Cardiac fibroblast (primary cell): ENCODE measurements around the gene ITIH1.

Experiments
- DNase-seq, 2 donors: peaks; one replicate each; pipeline versions ENCODE4 v3.0.0 to v3.0.0-alpha.2; 2010; ENCODE audit warnings: low read depth in 2 of 2
- H3K4me3 ChIP-seq, 2 donors: replicated peaks in 1 of 2; 1 replicate in 1 of 2; 2 replicates in 1 of 2; pipeline ENCODE4 v1.5.1; 2011; ENCODE audit warnings: low read depth in 2 of 2, low read length in 2 of 2, mild to moderate bottlenecking in 2 of 2, moderate library complexity in 1 of 2
- CTCF ChIP-seq: IDR thresholded peaks from one replicate; pipeline ENCODE4 v1.5.1; 2011; ENCODE audit warnings: low read depth, mild to moderate bottlenecking, low read length, inconsistent platforms

ITIH1 gene

DNA sequence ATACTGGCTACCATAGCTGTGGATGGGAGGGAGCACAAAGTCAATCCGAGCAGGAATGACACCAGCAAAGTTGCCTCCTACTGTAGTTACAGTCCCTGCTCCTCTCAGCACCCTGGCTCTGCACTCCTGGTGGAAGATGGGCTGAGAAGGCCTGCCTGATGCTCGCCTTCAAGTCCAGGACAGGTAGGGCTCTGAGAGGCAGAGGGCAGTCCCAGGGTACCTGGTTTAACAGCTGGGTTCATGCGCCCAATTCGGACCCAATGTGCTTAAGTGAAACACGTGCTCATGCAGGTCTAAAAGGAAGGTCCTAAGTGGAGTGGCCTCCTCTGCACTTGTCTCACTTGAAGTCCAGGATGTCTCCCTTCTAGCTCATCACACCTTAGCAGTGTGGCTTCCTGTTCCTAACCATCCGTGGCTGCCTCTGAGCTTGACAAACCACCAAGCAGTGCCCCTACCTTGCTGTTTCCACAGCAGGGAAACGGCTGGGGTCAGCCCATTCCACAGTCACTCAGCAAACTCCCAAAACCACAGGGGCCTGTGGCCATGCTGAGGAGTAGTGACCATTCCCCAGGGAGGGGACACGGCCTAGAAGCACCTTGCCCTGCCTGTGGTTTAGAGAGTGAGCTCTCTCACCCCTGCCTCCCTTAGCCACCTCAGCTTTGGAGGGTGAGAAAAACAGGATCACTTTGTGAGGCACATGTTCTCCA is 61.3 kb downstream of the ITIH1 start:
- H3K4me3 ChIP-seq = no peak overlapping the region
- TF ChIP-seq CTCF = no peak
- DNase-seq = no peak

DNA sequence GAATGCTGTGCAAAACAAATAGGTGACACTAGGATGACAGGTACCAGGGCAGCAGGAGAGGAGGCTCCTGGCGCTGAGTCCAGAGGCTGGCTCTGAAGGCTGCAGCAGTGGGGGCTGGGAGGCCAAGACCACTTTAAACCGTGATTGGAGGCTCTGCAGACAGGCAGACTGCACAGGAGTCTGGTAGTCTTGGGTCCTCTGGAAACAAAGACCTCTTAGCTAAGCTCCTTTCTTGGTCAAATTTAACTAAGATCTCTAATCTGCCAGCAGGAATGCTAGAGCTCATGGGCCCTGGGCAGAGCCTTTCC is 61.8 kb downstream of the ITIH1 start:
- no peak for DNase-seq
- TF ChIP-seq CTCF = no peak

GRCh38 chr3:52839892-52840545 is 62.6 kb downstream of the ITIH1 start:
- H3K4me3 ChIP-seq = no peak overlapping the region
- no peak for TF ChIP-seq CTCF
- DNase-seq = no peak

More for the DNA sequence above, 61.8 kb downstream of the ITIH1 start:
- no peak overlapping the region for H3K4me3 ChIP-seq

DNA sequence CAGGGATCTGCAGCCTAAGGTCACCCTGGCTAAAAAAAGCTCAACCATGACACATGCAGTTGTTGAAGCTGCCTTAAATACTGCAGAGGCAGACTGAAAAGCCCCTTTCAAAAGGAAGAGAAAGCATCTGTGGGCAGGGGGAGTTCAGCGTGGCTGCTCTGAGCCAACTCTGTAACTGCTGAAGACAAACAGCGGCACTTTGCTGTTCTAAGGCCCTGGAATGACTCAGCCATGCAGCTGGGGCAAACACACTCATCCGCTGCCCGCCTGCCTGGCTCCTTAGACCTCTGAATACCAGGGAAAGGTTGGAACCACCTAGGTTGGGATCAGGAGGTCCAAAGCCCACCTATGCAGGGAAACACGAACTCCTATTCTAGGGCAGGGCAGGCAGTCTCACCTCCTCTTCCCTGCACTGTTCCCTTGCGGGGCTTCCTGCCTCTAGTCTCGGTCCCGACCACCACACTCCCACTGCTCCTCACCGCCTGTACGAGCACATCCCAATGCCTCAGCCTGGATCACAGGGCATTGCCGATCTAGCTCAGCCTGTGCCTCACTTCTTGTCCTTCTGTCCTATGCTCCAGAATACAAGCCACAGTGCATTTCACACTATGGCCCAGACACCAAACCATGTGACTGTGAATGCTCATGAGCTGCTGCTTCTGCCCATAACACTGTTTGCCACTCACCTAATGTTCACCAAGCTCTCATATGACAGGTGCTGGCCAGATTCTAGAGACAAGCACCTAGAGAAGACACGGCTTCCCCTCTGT is 64.0 kb downstream of the ITIH1 start:
- no peak overlapping the region for H3K4me3 ChIP-seq
- no peak for DNase-seq
- TF ChIP-seq CTCF = no peak
